ENCODE measurements around the gene CACNA2D4. TPM values are rescaled to one million over a fixed set of nuclear protein-coding genes. Genes with fewer than 3 reads are reported as not detected.

Gene CACNA2D4
- total RNA-seq, 1 experiment from 2014 or later: 1.7 TPM

DNA sequence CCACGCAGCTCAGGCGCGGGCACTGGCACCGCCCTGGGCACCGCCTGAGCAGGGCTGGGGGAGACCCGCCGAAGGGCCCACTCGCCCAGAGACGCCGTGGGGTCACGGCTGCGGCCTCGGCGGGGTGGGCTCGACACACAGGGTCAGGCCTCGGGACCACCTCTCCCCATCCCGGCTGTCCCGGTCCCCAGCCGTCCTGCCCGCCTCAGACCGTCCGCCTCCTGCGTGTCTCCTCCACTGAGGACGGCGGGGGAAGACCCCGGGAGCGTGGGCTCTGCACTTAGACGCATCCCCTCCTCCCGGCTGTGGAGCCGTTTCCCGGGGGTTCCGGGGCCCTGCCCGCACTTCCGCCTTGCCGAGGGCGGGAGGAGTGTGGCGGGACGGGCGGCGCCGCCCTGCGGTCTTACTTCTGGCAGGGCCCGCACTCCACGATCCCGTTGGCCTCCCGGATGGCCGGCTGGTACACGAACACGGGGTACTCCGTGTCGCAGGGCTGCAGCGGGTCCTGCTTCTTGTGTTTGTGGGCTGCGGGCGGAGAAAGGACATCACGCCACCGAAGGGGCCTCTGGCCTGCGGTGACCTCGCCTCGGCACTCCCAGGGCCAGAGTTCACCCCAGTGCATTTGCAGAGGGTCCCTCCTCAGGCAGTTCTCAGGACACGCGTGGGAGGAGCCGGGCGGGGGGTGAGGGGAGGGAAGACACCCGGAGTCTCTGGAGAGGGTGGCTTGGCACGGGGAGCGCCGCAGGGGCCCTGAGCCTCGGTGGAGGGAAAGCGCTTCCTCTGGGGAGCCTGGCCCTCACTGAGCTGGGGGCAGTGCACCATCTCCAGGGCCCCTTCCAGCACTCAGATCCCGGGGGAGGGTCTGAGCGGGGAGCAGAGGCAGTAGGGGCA lies 121.2 kb downstream of the CACNA2D4 start:
- peak; percentile 35 for ATAC-seq
- Histone ChIP-seq H3K79me2 (ENCODE audit: insufficient read depth, low read length) (no peaks in the 10 kb centered on the region), H3K4me1 (ENCODE audit: control insufficient read depth in 1 of 2, insufficient read depth in 2 of 2, low read length in 2 of 2) (peaks cover 3 to 20% of the 10 kb centered on the region in 2 experiments; a peak in 3 of 4 replicates), H3K36me3 (ENCODE audit: control insufficient read depth in 1 of 2, insufficient read depth in 2 of 2, low read length in 2 of 2) (no peaks in the 10 kb centered on the region), H3K4me3 (replicated peaks in 1 of 2; ENCODE audit: low read depth in 1 of 2, low read length in 2 of 2) (peak overlapping the region; percentile 81 to 83), H2AFZ (ENCODE audit: low read depth, low read length, poor library complexity, severe bottlenecking) (peak overlapping the region; percentile 51), H3K9me3 (ENCODE audit: control insufficient read depth in 1 of 2, insufficient read depth in 1 of 2, low read depth in 1 of 2, low read length in 2 of 2) (no peaks in the 10 kb centered on the region), H3K9ac (ENCODE audit: low read length) (peak overlapping the region; percentile 81), H3K27me3 (ENCODE audit: insufficient read depth, low read length) (no peaks in the 10 kb centered on the region), H4K20me1 (ENCODE audit: insufficient read depth) (no peaks in the 10 kb centered on the region), H3K4me2 (ENCODE audit: low read length) (peak overlapping the region; percentile 99), H3K9me2 (ENCODE audit: insufficient read depth) (no peaks in the 10 kb centered on the region), H3K27ac (ENCODE audit: low read depth, low read length) (peak overlapping the region; percentile 93)
- TF ChIP-seq, protein P1, sequence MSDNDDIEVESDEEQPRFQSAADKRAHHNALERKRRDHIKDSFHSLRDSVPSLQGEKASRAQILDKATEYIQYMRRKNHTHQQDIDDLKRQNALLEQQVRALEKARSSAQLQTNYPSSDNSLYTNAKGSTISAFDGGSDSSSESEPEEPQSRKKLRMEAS (IDR thresholded peaks at IDR 0.05): no peak; the same call in 1 of the 2 replicates
- peak; percentile 64 for TF ChIP-seq POLR2AphosphoS5 (IDR thresholded peaks at IDR 0.05; ENCODE audit: low read depth, low read length)
- peak; percentile 65 for TF ChIP-seq POLR2A (IDR thresholded peaks at IDR 0.05; ENCODE audit: borderline replicate concordance, extremely low read depth, insufficient read depth, insufficient read length)
- peak; percentile 87 for TF ChIP-seq ZFX (IDR thresholded peaks at IDR 0.05)
- TF ChIP-seq ELF1 (IDR thresholded peaks at IDR 0.05; ENCODE audit: borderline replicate concordance, low read depth): peak; percentile 72; the same call in 1 of the 2 replicates
- no peak for DNase-seq (ENCODE audit: low read depth, low spot score)
- ChIA-PET RAD21 (ENCODE audit: low non-redundant PET in 1 of 2, low total read pairs in 2 of 2, uncharacterized antibody in 2 of 2, unreplicated experiment in 2 of 2) (interaction anchor here in 1 of 2 experiments (1.2 kb wide), 1 partner anchor 143 kb away, joined by 4 read pairs; no protein-coding TSS in a partner anchor), CTCF (interaction anchor here (2.9 to 3.0 kb wide), 2 partner anchors 143 kb away, joined by 13 to 32 read pairs; no protein-coding TSS in a partner anchor), POLR2A (no interaction called here)
- BruUV-seq (replicated peaks): TSS peak; percentile 84
- intact Hi-C loops (cut with micrococcal nuclease): loop anchor here (2.0 to 5.0 kb wide), 3 partner anchors 238 to 785 kb away; no protein-coding TSS in a partner anchor

DNA sequence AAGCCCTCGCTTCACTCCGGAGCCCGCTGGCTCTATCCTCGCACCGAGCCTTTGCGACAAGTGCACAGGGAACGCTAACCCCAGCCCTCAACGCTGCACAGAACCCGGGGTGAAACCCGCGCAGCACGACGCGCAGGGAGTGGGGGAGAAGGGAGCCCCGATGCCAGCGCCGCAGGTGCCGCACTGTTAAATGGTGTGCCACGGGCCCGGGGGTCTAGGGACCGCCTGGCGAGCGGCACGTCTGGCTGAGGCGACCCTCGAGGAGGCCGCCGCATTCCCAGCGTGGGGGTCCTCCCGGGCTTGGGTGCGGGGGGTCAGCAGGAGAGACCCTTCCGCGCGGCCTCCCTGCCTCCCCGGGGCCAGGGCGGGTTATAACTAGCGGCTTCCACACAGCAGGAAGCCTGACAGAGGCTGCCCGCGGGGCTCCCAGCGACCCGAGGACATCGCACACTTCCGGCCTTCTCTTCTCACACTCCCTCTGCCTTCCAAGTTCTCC lies 121.9 kb downstream of the CACNA2D4 start:
- peak overlapping the region; percentile 99 for H3K4me2 ChIP-seq (ENCODE audit: low read length)
- no peaks in the 10 kb centered on the region for H4K20me1 ChIP-seq (ENCODE audit: insufficient read depth)
- DNase-seq (ENCODE audit: low read depth, low spot score): no peak
- TSS peak; percentile 76 for BruUV-seq (replicated peaks)
- H3K9ac ChIP-seq (ENCODE audit: low read length): peak overlapping the region; percentile 81
- RAD21 ChIA-PET (ENCODE audit: low non-redundant PET in 1 of 2, low total read pairs in 2 of 2, uncharacterized antibody in 2 of 2, unreplicated experiment in 2 of 2): interaction anchor here in 1 of 2 experiments (1.2 kb wide), 1 partner anchor 143 kb away, joined by 4 read pairs; no protein-coding TSS in a partner anchor
- H2AFZ ChIP-seq (ENCODE audit: low read depth, low read length, poor library complexity, severe bottlenecking): peak overlapping the region; percentile 51
- peak; percentile 35 for ATAC-seq
- peak overlapping the region; percentile 93 for H3K27ac ChIP-seq (ENCODE audit: low read depth, low read length)
- peaks cover 3 to 20% of the 10 kb centered on the region in 2 experiments; a peak in 3 of 4 replicates for H3K4me1 ChIP-seq (ENCODE audit: control insufficient read depth in 1 of 2, insufficient read depth in 2 of 2, low read length in 2 of 2)
- CTCF ChIA-PET: interaction anchor here (0.6 to 2.9 kb wide), 3 partner anchors 143 to 162 kb away, joined by 3 to 32 read pairs (median 6); no protein-coding TSS in a partner anchor
- no peaks in the 10 kb centered on the region for H3K79me2 ChIP-seq (ENCODE audit: insufficient read depth, low read length)
- H3K4me3 ChIP-seq (replicated peaks in 1 of 2; ENCODE audit: low read depth in 1 of 2, low read length in 2 of 2): peak overlapping the region; percentile 81 to 83
- no peaks in the 10 kb centered on the region for H3K27me3 ChIP-seq (ENCODE audit: insufficient read depth, low read length)
- POLR2A ChIA-PET: no interaction called here
- no peaks in the 10 kb centered on the region for H3K9me3 ChIP-seq (ENCODE audit: control insufficient read depth in 1 of 2, insufficient read depth in 1 of 2, low read depth in 1 of 2, low read length in 2 of 2)
- no peaks in the 10 kb centered on the region for H3K36me3 ChIP-seq (ENCODE audit: control insufficient read depth in 1 of 2, insufficient read depth in 2 of 2, low read length in 2 of 2)
- no peaks in the 10 kb centered on the region for H3K9me2 ChIP-seq (ENCODE audit: insufficient read depth)
- intact Hi-C loops (cut with micrococcal nuclease): loop anchor here (1.0 to 5.0 kb wide), 4 partner anchors 144 to 786 kb away; no protein-coding TSS in a partner anchor
- TF ChIP-seq, protein P2, sequence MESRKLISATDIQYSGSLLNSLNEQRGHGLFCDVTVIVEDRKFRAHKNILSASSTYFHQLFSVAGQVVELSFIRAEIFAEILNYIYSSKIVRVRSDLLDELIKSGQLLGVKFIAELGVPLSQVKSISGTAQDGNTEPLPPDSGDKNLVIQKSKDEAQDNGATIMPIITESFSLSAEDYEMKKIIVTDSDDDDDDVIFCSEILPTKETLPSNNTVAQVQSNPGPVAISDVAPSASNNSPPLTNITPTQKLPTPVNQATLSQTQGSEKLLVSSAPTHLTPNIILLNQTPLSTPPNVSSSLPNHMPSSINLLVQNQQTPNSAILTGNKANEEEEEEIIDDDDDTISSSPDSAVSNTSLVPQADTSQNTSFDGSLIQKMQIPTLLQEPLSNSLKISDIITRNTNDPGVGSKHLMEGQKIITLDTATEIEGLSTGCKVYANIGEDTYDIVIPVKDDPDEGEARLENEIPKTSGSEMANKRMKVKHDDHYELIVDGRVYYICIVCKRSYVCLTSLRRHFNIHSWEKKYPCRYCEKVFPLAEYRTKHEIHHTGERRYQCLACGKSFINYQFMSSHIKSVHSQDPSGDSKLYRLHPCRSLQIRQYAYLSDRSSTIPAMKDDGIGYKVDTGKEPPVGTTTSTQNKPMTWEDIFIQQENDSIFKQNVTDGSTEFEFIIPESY (IDR thresholded peaks at IDR 0.05; ENCODE audit: extremely low read depth, insufficient replicate concordance, low read length): no peak
- TF ChIP-seq TCF7L2 (IDR thresholded peaks at IDR 0.05; ENCODE audit: borderline replicate concordance, extremely low read depth, insufficient read depth, insufficient read length): no peak
- no peak for TF ChIP-seq SP1 (IDR thresholded peaks at IDR 0.05; ENCODE audit: low read depth)
- TF ChIP-seq, protein P3, sequence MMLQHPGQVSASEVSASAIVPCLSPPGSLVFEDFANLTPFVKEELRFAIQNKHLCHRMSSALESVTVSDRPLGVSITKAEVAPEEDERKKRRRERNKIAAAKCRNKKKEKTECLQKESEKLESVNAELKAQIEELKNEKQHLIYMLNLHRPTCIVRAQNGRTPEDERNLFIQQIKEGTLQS (IDR thresholded peaks at IDR 0.05): no peak
- no peak for TF ChIP-seq JUND (IDR thresholded peaks at IDR 0.05)
- no peak for TF ChIP-seq ZNF274 (IDR thresholded peaks at IDR 0.05; ENCODE audit: low read depth, low read length)
- no peak for TF ChIP-seq ELF1 (IDR thresholded peaks at IDR 0.05; ENCODE audit: borderline replicate concordance, low read depth)
- TF ChIP-seq POLR2A (IDR thresholded peaks at IDR 0.05; ENCODE audit: borderline replicate concordance, extremely low read depth, insufficient read depth, insufficient read length): no peak
- TF ChIP-seq FOSL1 (IDR thresholded peaks at IDR 0.05; ENCODE audit: low read depth): no peak
- TF ChIP-seq, protein P1 (IDR thresholded peaks at IDR 0.05): no peak
